HG03196 (cell line): ENCODE data around the gene ZNF45.
"Not testable (repeated sequence)": the region's sequence is repeated elsewhere in the genome, so short reads cannot be mapped to it uniquely, and the experiment has no call there.

Experiments used
- ATAC-seq: cut with Tn5 transposase; IDR thresholded peaks from one replicate; pipeline ENCODE4 v1.9.1; 2021; ENCODE audit not compliant: unreplicated experiment

Gene ZNF45

GRCh38 chr19:43914051-43914450 lies 21.0 kb downstream of the ZNF45 start:
- ATAC-seq = no peak

DNA sequence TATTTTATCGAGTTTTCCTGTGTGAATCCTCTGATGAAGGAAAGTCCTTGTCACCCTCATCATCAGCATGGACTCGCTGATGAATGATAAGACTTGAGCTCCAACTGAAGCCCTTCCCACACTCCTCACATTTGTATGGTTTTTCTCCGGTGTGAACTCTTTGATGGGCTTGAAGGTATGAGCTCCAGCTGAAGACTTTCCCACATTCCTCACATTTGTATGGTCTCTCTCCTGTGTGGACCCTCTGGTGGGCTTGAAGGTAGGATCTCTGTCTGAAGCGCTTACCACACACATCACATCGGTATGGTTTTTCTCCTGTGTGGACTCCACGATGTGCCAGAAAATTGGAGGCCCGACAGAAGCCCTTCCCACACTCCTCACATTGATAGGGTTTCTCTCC lies 21.7 kb downstream of the ZNF45 start:
- ATAC-seq = no peak

DNA sequence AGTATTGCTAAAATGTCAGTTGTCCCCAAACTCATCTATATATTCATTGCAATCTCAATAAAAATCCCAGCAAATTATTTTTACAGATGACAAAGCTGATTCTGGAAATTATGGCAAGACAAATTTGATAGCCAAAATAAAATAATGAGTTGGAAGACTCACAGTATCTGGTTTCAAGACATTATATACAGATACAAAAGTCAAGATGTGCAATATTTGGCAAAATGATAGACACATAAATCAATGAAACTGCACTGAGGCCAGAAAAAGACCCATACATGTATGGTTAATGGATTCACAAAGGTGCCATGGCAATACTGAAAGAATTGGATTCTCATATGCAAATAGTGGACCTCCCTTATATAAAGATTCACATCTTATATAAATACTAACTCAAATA lies 24.2 kb downstream of the ZNF45 start:
- no peak for ATAC-seq

DNA sequence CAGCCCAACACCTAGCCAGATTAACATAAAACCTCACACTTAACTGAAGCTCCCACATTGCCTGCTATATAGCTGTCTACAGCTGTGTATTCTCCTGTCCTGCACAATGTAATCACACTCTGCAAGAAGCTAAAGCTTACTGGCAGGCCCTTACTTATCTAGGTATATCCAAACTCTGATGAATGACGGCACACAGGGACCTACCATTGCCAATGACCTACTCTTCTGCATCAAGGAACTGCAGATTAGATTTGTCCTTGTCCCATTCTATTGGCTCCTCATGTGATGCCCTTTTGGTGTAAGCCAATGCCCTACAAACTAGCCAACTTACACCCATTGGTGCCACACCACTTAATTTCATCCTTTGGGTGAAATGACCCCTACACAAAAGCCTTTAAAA lies 26.4 kb downstream of the ZNF45 start:
- ATAC-seq = no peak

GRCh38 chr19:43906774-43907173 lies 28.3 kb downstream of the ZNF45 start:
- ATAC-seq = no peak

DNA sequence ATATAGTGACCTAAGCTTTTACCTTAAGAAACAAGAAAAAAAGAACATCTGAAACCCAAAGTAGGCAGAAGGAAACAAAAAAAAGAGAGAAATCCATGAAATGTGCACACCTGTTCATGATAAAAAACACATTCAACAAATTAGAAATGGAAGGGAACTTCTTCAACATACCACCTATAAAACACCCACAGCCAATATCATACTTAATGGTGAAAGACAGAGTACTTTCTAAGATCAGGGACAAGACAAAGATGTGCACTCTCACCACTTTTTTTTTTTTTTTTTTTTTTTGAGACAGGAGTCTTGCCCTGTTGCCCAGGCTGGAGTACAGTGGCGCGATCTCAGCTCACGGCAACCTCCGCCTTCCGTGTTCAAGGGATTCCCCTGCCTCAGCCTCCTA lies 29.2 kb downstream of the ZNF45 start:
- no peak for ATAC-seq

DNA sequence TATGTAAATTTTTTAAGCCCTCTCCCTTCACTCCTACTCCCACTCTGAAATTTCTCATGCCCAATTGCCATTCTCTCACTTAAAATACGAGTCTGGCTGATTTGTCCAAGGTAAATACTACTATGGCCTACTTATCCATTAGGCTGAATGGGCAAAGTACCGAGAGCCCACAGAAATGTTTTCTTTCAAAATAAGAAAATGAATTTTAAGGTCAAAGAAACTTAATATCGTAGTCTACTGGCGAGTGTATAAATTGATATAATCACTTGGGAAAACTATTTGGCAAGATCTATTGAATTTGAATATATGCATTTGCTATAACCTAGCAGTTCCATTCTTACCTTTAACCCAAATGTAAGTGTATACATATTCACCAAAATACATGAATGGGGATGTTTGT lies 32.7 kb downstream of the ZNF45 start:
- no peak for ATAC-seq

DNA sequence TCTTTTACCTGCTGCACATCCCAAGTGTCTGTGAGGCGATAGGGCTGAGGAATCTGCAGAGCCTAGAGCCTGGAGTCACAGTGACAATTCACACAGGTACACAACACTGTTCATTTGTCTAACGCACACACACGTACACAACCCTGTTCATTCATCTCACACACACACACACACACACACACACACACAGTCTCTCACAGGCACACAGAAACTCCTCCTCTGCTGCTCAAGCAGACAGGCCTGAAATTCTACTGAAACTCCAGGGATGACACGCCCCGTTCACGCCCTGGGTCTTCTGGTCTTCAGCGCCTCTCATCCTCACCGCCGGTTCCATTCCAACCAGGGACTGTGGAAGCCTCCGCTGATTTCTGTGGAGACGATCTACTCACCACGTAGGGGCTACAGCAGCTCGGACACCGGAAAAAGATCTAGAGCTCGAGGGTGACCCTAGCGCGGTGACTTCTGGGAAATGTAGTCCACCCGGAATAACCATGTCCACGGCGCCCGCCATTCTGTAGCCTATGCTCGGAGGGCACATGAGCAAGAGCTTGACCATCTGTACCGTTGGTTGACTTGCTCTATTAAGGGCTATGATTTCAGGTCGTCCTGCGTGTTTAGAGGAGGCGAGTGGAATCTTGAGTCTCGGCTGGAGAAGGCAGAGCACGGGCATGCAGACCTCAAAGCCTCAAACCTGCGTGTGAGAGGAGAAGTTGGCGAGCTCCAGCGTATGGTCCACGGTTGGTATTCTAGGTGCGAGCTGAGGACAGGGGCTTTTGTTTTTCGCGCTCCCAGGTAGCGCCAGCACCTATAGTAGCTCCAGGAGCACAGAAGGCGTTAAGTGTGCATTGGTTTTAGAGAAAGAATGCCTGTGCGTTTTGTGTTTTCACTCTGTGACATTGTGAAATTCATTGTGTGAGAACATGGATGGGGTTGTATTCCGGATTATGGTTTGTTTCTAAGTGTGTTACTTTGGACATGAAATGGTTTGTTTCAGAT lies 33.4 kb downstream of the ZNF45 start:
- peak; percentile 73 for ATAC-seq

GRCh38 chr19:43895727-43896308 lies 39.3 kb downstream of the ZNF45 start:
- no peak for ATAC-seq

GRCh38 chr19:43883864-43884263 lies 51.2 kb downstream of the ZNF45 start, which contains the start of gene ZNF404:
Gene ZNF404 (minus strand): TSS chr19:43883964.
- no peak for ATAC-seq

GRCh38 chr19:43880483-43880882 lies 54.6 kb downstream of the ZNF45 start:
- no peak for ATAC-seq

DNA sequence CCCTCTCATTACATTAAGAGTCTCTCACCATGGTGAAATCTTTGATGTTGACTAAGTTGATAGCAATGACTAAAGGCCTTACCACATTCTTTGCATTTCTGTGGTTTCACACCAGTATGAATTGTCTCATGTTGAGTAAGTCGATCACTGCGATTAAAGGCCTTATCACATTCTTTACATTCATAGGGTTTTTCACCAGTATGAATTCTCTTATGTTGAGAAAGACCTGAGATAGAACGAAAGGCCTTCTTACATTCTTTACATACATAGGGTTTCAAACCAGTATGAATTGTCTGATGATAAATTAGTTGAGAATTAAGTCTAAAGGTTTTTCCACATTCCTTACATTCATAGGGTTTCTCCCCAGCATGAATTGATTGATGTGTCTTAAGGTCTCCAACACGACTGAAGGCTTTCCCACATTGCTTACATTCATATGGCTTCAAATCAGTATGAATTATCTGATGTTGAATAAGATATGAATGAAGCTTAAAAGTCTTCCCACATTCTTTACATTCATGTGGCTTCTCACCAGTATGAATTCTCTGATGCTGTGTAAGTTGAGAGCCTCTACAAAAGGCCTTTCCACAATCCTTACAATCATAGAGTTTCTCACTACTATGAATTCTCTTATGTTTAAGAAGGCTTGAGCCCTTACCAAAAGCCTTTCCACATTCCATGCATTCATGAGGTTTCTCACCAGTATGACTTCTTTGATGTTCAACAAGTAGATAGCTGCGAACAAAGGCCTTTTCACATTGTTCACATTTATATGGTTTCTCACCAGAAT lies 62.3 kb downstream of the ZNF45 start:
- no peak for ATAC-seq

- ATAC-seq = not testable (repeated sequence)
These were observed 68.2 kb downstream of the ZNF45 start for GRCh38 chr19:43866923-43867322.
